Activated T-cell treated with anti-CD3 and anti-CD28 coated beads for 48 hours (primary cell): ENCODE measurements around the gene HTD2.

Experiments used
- DNase-seq: peaks from one replicate; pipeline ENCODE4 v3.0.0-alpha.2; 2020; ENCODE audit warnings: low read depth

Gene HTD2

DNA sequence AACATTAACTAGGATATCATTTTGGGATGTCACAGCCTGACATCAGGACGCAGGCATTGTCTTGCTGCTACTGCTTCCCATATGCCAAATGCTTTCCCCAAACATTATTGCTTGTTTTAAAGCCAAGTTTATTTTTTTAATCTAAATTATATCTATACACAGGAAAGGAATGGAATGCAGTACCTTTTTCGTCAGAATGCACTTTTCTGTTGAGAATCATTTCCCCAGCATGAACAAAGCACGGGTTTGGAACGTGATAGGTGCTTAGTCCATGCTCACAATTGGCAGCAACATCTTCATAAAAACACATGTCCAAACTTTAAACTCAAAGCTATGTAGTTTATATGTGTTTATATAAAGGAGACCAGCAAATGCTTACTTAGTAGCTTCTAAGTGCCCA lies 52.5 kb downstream of the HTD2 start:
- no peak for DNase-seq

DNA sequence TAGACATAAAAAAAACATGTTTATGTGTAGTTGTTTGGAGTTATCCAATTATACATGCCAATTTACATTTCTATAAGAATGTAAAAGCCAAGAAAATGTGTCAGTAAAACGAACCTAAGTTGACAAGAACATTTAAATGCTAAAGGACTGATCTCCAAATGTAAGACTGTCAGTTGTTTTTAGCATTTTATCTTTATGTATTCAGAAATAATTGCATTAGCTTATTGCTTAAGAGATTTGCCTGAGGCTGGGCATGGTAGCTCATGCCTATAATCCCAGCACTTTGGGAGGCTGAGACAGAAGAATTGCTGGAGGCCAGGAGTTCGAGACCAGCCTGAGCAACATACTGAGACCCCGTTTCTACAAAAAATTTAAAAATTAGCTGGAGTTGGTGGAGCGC lies 53.3 kb downstream of the HTD2 start:
- DNase-seq, result no peak

DNA sequence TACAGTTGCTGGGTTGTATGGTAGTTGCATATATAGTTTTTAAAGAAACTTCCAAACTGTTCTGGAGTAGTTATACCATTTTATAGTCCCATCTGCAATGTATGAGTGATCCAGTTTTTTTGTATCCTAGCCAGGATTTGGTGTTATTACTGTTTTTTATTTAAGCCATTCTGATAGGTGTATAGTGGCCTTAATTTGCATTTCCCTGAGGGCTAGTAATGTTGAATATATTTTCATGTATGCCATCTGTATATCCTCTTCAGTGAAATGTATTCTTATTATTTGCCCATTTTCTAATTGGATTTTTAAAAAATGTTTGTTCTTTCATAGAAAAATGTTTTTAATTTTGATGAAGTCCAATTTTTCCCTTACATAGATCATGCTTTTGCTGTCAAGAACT lies 55.5 kb downstream of the HTD2 start:
- no peak for DNase-seq

DNA sequence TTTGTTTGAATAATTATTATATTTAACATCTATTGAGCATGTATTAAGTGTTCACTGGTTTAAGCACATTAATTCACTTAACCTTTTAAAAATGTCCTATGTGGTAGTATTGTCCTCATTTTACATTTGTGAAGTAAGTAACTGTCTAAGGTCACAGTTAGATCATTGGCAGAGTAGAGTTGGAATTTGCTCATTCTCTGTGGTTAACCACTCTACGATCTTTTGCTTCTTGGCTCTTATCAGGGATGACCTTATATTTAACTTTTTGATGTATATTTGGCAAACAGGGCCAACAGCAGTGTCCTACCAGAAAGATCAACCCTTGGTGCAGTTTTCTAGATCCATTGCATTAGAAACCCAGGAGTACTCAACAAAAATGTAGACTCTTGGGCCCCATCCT lies 60.4 kb downstream of the HTD2 start:
- no peak for DNase-seq

DNA sequence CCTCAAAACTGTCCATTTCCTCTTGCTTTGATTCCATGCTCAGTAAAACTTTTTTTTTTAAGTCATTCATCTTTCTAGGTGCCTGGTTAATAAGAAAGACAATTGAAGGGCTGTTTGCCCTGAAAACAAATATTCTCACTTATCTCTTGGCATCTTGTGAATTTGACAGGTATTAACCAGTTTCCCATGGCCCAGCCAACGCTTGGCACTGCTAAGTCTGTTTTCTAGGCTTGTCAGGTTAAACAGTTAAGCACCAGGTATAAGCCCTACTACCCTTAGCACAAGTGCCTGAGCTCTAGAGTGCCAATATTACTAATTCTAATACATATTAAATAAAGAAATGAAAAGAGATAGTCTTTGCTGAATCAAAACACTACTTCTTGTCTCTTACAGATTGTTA lies 62.7 kb downstream of the HTD2 start:
- no peak for DNase-seq
